Measurements from ENCODE around the gene KRTCAP2.

Gene KRTCAP2

DNA sequence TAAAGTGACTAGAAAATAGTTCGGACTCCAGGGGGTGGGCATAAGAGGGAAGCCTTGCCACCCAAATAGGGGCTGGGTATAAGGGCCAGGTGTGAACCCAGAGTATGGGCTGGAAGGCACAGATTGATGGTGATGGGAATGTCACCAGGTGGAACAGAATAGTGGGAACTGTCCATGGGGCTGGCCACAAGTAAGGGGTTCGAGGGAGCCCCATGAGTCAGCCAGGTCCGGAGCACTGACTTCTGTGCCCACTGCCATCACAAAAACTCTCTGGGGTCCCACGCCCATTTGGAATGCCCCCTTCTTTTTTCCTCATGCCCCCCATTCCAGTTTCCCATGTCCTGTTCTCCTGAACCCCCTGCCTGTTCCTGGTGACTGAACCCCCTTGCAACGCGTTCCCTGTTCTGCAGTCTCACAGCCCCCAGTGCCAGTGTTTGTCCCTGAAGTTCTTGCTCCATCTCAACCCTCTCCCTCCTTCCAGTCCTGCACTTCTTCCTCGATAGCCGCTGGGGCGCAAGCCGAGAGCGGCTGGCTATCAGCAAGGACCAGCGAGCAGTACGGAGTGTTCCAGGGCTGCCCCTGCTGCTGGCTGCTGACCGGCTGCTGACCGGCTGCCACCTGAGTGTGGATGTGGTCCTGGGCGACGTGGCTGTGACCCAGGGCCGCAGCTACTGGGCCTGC is 8.4 kb upstream of the KRTCAP2 start:
- no peaks in the 10 kb centered on the region for H3K36me3 ChIP-seq (ENCODE audit: control insufficient read depth, insufficient read depth, low read length)
- TF ChIP-seq, protein P1, sequence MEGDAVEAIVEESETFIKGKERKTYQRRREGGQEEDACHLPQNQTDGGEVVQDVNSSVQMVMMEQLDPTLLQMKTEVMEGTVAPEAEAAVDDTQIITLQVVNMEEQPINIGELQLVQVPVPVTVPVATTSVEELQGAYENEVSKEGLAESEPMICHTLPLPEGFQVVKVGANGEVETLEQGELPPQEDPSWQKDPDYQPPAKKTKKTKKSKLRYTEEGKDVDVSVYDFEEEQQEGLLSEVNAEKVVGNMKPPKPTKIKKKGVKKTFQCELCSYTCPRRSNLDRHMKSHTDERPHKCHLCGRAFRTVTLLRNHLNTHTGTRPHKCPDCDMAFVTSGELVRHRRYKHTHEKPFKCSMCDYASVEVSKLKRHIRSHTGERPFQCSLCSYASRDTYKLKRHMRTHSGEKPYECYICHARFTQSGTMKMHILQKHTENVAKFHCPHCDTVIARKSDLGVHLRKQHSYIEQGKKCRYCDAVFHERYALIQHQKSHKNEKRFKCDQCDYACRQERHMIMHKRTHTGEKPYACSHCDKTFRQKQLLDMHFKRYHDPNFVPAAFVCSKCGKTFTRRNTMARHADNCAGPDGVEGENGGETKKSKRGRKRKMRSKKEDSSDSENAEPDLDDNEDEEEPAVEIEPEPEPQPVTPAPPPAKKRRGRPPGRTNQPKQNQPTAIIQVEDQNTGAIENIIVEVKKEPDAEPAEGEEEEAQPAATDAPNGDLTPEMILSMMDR (IDR thresholded peaks at IDR 0.05; ENCODE audit: insufficient read depth, low read length, poor library complexity, severe bottlenecking): no peak
- DNase-seq (ENCODE audit: extremely low read depth, insufficient read length): no peak
- H3K4me3 ChIP-seq (replicated peaks; ENCODE audit: low read depth, low read length): no peak overlapping the region
- no peaks in the 10 kb centered on the region for H3K27me3 ChIP-seq (replicated peaks; ENCODE audit: control insufficient read depth, insufficient read depth, low read length)

DNA sequence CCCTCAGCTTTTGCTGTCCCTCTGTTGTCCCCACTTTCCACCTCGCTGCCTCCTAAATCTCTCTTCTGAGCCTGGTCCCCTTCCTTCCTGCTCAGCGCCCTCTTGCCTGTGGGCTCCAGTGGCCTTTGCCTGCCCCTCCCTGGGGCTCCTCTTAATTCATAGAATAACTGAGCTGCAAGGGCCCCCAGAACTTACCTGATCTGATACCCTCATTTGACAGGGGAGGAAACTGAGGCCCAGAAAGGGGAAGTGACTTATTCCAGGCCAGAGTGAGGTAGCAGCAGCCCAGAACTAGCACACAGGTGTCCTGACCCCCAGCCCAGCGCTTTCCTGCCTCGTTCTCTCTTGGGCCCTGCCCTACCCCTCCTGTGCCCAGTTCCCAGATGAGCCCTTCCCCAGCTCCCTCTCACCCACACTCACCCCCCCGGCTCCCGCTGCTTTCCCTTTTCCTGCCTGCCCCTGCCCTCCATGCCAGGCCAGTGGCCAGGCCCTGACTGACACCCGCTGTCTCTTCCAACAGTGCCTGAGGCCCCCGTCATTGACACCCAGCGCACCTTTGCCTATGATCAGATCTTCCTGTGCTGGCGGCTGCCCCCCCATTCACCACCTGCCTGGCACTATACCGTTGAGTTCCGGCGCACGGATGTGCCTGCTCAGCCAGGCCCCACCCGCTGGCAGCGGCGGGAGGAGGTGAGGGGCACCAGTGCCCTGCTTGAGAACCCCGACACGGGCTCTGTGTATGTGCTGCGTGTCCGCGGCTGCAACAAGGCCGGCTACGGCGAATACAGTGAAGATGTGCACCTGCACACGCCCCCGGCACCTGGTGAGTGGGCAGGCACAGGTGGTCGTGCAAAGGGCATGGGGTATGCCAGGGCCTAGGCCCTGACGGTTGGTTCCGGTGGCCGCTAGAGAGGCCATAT is 6.3 kb upstream of the KRTCAP2 start:
- H3K27me3 ChIP-seq (replicated peaks; ENCODE audit: control insufficient read depth, insufficient read depth, low read length): no peaks in the 10 kb centered on the region
- TF ChIP-seq, protein P1 (IDR thresholded peaks at IDR 0.05; ENCODE audit: insufficient read depth, low read length, poor library complexity, severe bottlenecking): no peak
- H3K36me3 ChIP-seq (ENCODE audit: control insufficient read depth, insufficient read depth, low read length): no peaks in the 10 kb centered on the region
- H3K4me3 ChIP-seq (replicated peaks; ENCODE audit: low read depth, low read length): no peak overlapping the region
- no peak for DNase-seq (ENCODE audit: extremely low read depth, insufficient read length)

DNA sequence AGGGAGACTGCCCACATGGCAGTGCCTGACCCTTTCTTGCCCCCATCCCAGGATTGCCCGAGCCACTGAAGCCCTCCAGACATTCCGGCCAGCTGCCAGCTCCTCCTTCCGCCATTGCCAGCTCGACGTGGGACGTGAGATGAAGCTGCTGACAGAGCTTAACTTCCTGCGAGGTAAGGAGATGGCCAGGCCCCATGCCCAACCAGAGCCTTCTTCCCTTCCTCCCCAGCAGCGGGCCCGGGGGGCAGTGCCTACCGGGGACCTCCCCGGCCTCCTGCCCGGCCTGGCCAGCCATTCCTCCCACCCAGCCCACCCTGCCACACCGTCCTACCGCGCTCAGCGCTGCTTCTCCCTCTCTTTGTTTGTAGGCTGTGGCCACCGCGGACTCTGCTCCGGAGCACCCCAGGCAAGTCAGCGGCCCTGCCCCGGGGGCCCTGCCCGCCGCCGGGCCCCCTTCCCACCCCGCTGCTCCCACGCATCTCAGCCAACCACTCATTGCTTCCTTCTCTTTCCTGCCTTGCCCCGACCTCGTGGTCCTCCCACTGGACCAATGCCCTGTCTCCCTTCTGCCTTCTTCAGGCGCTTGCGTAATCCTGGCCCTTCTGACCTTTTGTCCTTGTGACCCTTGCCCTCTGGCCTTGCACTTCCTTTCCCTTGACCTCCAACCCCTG is 5.5 kb upstream of the KRTCAP2 start:
- TF ChIP-seq, protein P1 (IDR thresholded peaks at IDR 0.05; ENCODE audit: insufficient read depth, low read length, poor library complexity, severe bottlenecking): no peak

DNA sequence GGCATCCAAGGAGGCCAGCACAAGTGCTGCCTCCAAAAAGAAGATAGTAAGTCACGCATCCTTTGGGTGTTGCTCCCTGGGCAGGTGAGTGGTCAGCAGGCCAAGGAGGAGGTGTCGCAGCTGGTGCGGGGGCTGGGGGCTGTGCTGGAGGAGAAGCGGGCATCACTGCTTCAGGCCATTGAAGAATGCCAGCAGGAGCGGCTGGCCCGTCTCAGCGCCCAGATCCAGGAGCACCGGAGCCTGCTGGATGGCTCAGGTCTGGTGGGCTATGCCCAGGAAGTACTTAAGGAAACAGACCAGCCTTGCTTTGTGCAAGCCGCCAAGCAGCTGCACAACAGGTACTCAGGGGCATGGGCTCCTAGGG is 4.8 kb upstream of the KRTCAP2 start:
- Histone ChIP-seq H3K4me3 (replicated peaks; ENCODE audit: low read depth, low read length) (no peak overlapping the region), H3K27me3 (replicated peaks; ENCODE audit: control insufficient read depth, insufficient read depth, low read length) (no peaks in the 10 kb centered on the region), H3K36me3 (ENCODE audit: control insufficient read depth, insufficient read depth, low read length) (no peaks in the 10 kb centered on the region)
- TF ChIP-seq, protein P1 (IDR thresholded peaks at IDR 0.05; ENCODE audit: insufficient read depth, low read length, poor library complexity, severe bottlenecking): no peak
- no peak for DNase-seq (ENCODE audit: extremely low read depth, insufficient read length)

More for the DNA sequence above, 5.5 kb upstream of the KRTCAP2 start:
- H3K36me3 ChIP-seq (ENCODE audit: control insufficient read depth, insufficient read depth, low read length): no peaks in the 10 kb centered on the region
- no peaks in the 10 kb centered on the region for H3K27me3 ChIP-seq (replicated peaks; ENCODE audit: control insufficient read depth, insufficient read depth, low read length)
- no peak overlapping the region for H3K4me3 ChIP-seq (replicated peaks; ENCODE audit: low read depth, low read length)
- DNase-seq (ENCODE audit: extremely low read depth, insufficient read length): no peak

DNA sequence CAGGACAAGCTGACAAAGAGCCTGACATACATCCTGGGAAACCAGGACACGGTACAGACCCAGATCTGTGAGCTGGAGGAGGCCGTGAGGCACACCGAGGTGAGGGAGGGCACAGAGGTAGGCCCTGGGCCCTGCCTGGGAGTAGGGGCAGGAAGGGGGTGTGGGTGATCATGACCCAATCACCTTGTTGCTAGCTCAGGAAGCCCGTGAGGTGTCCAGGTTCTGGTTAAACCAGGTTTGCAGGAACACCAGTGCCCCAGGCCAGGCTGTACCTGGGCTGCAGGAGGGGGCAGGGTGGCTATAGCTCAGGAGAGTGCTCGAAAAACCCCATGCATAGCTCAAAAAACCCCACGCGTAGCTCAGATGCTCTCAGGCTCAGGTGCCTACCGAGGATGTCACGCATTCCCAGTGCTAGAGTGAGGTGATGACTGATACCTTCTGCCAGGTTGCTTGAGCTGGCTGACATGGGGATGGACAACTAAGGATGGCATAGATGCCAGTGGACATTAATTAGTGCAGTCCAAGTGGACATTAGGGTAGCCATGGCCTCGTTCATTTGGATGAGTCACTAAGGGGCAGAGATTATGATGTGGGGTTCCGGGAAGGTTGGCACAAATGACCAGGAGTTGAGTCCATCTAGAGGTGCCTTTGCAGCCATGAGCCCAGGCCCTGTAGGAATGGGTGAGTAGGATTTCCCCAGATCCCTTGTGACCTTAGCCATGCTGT is 4.3 kb upstream of the KRTCAP2 start:
- Histone ChIP-seq H3K4me3 (replicated peaks; ENCODE audit: low read depth, low read length) (no peak overlapping the region), H3K27me3 (replicated peaks; ENCODE audit: control insufficient read depth, insufficient read depth, low read length) (no peaks in the 10 kb centered on the region), H3K36me3 (ENCODE audit: control insufficient read depth, insufficient read depth, low read length) (no peaks in the 10 kb centered on the region)
- TF ChIP-seq, protein P1 (IDR thresholded peaks at IDR 0.05; ENCODE audit: insufficient read depth, low read length, poor library complexity, severe bottlenecking): no peak
- DNase-seq (ENCODE audit: extremely low read depth, insufficient read length): no peak

Measured in GM06990 (cell line).